ENCODE results near the gene HOXA5.
A peak's percentile ranks its signal among the peaks of the same experiment; 100 is the strongest.

Gene HOXA5

GRCh38 chr7:27103489-27104226 lies 39.8 kb downstream of the HOXA5 start:
- Mint-ChIP-seq H3K27ac (peak overlapping the region; percentile 100), H3K27me3 (ENCODE audit: low read depth, poor library complexity) (no peaks in the 10 kb centered on the region), H3K36me3 (ENCODE audit: low read depth) (peaks cover 56% of the 10 kb centered on the region), H3K4me1 (peaks cover 89% of the 10 kb centered on the region), H3K9me3 (no peaks in the 10 kb centered on the region), H3K4me3 (peak overlapping the region; percentile 99)
- peak; percentile 65 for DNase-seq
- no peak for TF ChIP-seq CTCF (IDR thresholded peaks at IDR 0.05)

- peak; percentile 77 for DNase-seq
- TF ChIP-seq CTCF (IDR thresholded peaks at IDR 0.05): no peak
- H3K36me3 Mint-ChIP-seq (ENCODE audit: low read depth): peaks cover 60% of the 10 kb centered on the region
- H3K4me1 Mint-ChIP-seq: peaks cover 83% of the 10 kb centered on the region
- H3K27ac Mint-ChIP-seq: peak within 1 kb of the TSS; percentile 100
- H3K9me3 Mint-ChIP-seq: no peaks in the 10 kb centered on the region
- H3K4me3 Mint-ChIP-seq: peak within 1 kb of the TSS; percentile 99
- H3K27me3 Mint-ChIP-seq (ENCODE audit: low read depth, poor library complexity): no peaks in the 10 kb centered on the region
Measured at GRCh38 chr7:27102581-27103442, 40.7 kb downstream of the HOXA5 start, which contains the start of gene HOXA2. Gene HOXA2, minus strand, starts transcription at chr7:27102683. Its CDS starts 183 bp downstream, at chr7:27102500.

- Mint-ChIP-seq H3K27ac (peak overlapping the region; percentile 100), H3K27me3 (ENCODE audit: low read depth, poor library complexity) (no peaks in the 10 kb centered on the region)
Measured at GRCh38 chr7:27101957-27102580, 41.4 kb downstream of the HOXA5 start.

GRCh38 chr7:27101171-27101956 lies 42.1 kb downstream of the HOXA5 start:
- Mint-ChIP-seq H3K4me1 (peaks cover 72% of the 10 kb centered on the region), H3K36me3 (ENCODE audit: low read depth) (peaks cover 57% of the 10 kb centered on the region), H3K4me3 (peak overlapping the region; percentile 99), H3K27ac (peak overlapping the region; percentile 100), H3K27me3 (ENCODE audit: low read depth, poor library complexity) (no peaks in the 10 kb centered on the region), H3K9me3 (no peaks in the 10 kb centered on the region)
- TF ChIP-seq CTCF (IDR thresholded peaks at IDR 0.05): no peak
- DNase-seq: peak; percentile 52

More at GRCh38 chr7:27101957-27102580, 41.4 kb downstream of the HOXA5 start:
- H3K36me3 Mint-ChIP-seq (ENCODE audit: low read depth): peaks cover 60% of the 10 kb centered on the region
- peaks cover 76% of the 10 kb centered on the region for H3K4me1 Mint-ChIP-seq
- peak overlapping the region; percentile 99 for H3K4me3 Mint-ChIP-seq
- peak; percentile 71 for DNase-seq
- TF ChIP-seq CTCF (IDR thresholded peaks at IDR 0.05): no peak
- H3K9me3 Mint-ChIP-seq: no peaks in the 10 kb centered on the region

GRCh38 chr7:27100694-27101170 lies 42.7 kb downstream of the HOXA5 start:
- H3K9me3 Mint-ChIP-seq: no peaks in the 10 kb centered on the region
- peak overlapping the region; percentile 99 for H3K4me3 Mint-ChIP-seq
- no peaks in the 10 kb centered on the region for H3K27me3 Mint-ChIP-seq (ENCODE audit: low read depth, poor library complexity)
- H3K36me3 Mint-ChIP-seq (ENCODE audit: low read depth): peaks cover 52% of the 10 kb centered on the region
- peaks cover 66% of the 10 kb centered on the region for H3K4me1 Mint-ChIP-seq
- TF ChIP-seq CTCF (IDR thresholded peaks at IDR 0.05): no peak
- DNase-seq: no peak
- H3K27ac Mint-ChIP-seq: peak overlapping the region; percentile 100

Data from nephron progenitor cell (in vitro differentiated cells).